ENCODE data around the gene CTNND2. TPM values are rescaled to one million over a fixed set of nuclear protein-coding genes. Genes with fewer than 3 reads are reported as not detected.

Gene CTNND2
- total RNA-seq, 1 experiment from 2014 or later = 7.0 TPM

- H2BK20ac ChIP-seq (ENCODE audit: low read depth, low read length, poor library complexity, severe bottlenecking) = no peak overlapping the region
- H3K27ac ChIP-seq (ENCODE audit: insufficient read length, low read depth, low read length) = no peak overlapping the region
- no peak overlapping the region for H2BK12ac ChIP-seq (ENCODE audit: insufficient read length, low read depth, low read length)
- no peak for DNase-seq
- no peak overlapping the region for H3K56ac ChIP-seq (ENCODE audit: insufficient read length, low read depth, low read length)
- no peak for TF ChIP-seq CTCF (conservative IDR thresholded peaks at IDR 0.05)
- 0 out of 5 replicates have a peak, but pooled peaks cover 0 to 2% of the 10 kb centered on the region in 2 experiments for H3K9me3 Mint-ChIP-seq
- H3K9ac ChIP-seq (ENCODE audit: extremely low read depth, insufficient read length, low read length) = no peak overlapping the region
- no peak overlapping the region for H4K5ac ChIP-seq (ENCODE audit: insufficient read length, low read depth, low read length)
- no peak overlapping the region for H2AK5ac ChIP-seq (ENCODE audit: insufficient read length, low read length)
- no peaks in the 10 kb centered on the region for H3K9me3 ChIP-seq (ENCODE audit: control insufficient read depth, low read depth, low read length)
- no peak overlapping the region for H3K4me2 ChIP-seq (ENCODE audit: insufficient read depth, insufficient read length, low read length)
- no peak overlapping the region for H2BK5ac ChIP-seq (ENCODE audit: insufficient read length, low read length)
- H2BK120ac ChIP-seq (ENCODE audit: low read depth, low read length, poor library complexity, severe bottlenecking) = no peak overlapping the region
- H3K79me1 ChIP-seq (ENCODE audit: insufficient read depth, low read depth, low read length, poor library complexity, severe bottlenecking) = no peaks in the 10 kb centered on the region
- no peak overlapping the region for H3K23ac ChIP-seq (ENCODE audit: insufficient read length, low read depth, low read length)
- H4K20me1 ChIP-seq (ENCODE audit: control insufficient read depth, insufficient read depth, insufficient read length) = no peaks in the 10 kb centered on the region
- no peak overlapping the region for H2AFZ ChIP-seq (ENCODE audit: low read length)
- no peak overlapping the region for H3K4me3 Mint-ChIP-seq
- no peak overlapping the region for H4K91ac ChIP-seq (ENCODE audit: insufficient read length, low read depth, low read length)
- H3K14ac ChIP-seq (ENCODE audit: insufficient read depth, low read length) = no peak overlapping the region
- H3K18ac ChIP-seq (ENCODE audit: insufficient read length, low read depth, low read length) = no peak overlapping the region
- H3T11ph ChIP-seq (ENCODE audit: low read length) = no peak overlapping the region
- H3K27me3 Mint-ChIP-seq (ENCODE audit: low read depth) = no peaks in the 10 kb centered on the region; the same call in 1 of the 2 replicates
- no peak overlapping the region for H2BK15ac ChIP-seq (ENCODE audit: low read depth, low read length)
- no peaks in the 10 kb centered on the region for H3K23me2 ChIP-seq (ENCODE audit: insufficient read length, low read depth, low read length, poor library complexity, severe bottlenecking)
- no peaks in the 10 kb centered on the region for H3K79me2 ChIP-seq (ENCODE audit: insufficient read depth, low read length)
- no peak overlapping the region for H4K8ac ChIP-seq (replicated peaks; ENCODE audit: insufficient read length, low read depth, low read length)
- H3K4ac ChIP-seq (ENCODE audit: low read depth, low read length) = no peak overlapping the region
- H3K27me3 ChIP-seq (ENCODE audit: insufficient read depth, low read length) = no peaks in the 10 kb centered on the region
- H3K27ac Mint-ChIP-seq = no peak overlapping the region
- no peaks in the 10 kb centered on the region for H3K4me1 ChIP-seq (ENCODE audit: insufficient read depth, low read length)
- H3K4me1 Mint-ChIP-seq = no peaks in the 10 kb centered on the region
- H3K36me3 Mint-ChIP-seq (ENCODE audit: insufficient read depth in 1 of 3, low read depth in 3 of 3) = no peaks in the 10 kb centered on the region
These were observed 37.3 kb upstream of the CTNND2 start for GRCh38 chr5:11941566-11941965.
